Sciatic nerve (tissue), 2 donors: ENCODE results near the gene BET1. TPM values are rescaled to one million over a fixed set of nuclear protein-coding genes. Genes with fewer than 3 reads are reported as not detected.

ENCODE experiments used
- ATAC-seq: fragments of 200-7000 bp; cut with Tn5 transposase; one replicate; pipeline ENCODE4 v1.9.1; 2020; ENCODE audit warnings: mild to moderate bottlenecking, moderate library complexity
- DNase-seq: peaks from one replicate; pipeline ENCODE4 v3.0.0-alpha.2; 2020; ENCODE audit warnings: low spot score
- intact Hi-C: fragments of 100-400 bp; cut with DNase I; formaldehyde crosslinking; loops from one replicate; pipeline ENCODE4 v1.14.2; 2022
- total RNA-seq: library from RNA; stranded (reverse); fragmentation: NEBNext Ultra II Directional; extraction: Animal tissue kit (Norgen Biotek cat#: 25700); gene quantifications from one replicate; pipeline ENCODE4 v1.2.1, GENCODE V29; 2021
- donor health status: DM: no; HTN: no; CAD: no.
- donor health status: DM: no; HTN: no; CAD: no.

The BET1 gene
- total RNA-seq, 1 donor from 2014 or later = 26.4 TPM

DNA sequence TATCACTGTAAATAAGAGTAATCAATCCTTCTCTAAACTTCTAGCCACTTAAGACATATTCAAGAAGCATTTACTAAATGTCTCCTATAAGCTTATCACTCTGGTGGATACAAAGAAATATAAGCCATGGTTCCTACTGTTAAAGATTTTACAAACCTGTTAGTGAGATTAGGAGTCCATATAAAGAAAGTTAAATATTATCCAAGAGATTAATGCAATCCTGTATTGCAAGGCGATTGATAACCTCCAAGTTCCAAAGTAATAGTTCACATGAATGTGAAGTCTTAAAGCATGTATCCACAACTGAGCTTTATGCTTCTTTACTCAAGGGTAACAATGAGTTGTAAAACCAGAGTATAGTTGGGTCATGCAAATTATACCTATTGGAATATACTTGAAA lies 12.6 kb upstream of the BET1 start:
- no peak for DNase-seq
- no peak for ATAC-seq
- intact Hi-C loops = no loop called here

DNA sequence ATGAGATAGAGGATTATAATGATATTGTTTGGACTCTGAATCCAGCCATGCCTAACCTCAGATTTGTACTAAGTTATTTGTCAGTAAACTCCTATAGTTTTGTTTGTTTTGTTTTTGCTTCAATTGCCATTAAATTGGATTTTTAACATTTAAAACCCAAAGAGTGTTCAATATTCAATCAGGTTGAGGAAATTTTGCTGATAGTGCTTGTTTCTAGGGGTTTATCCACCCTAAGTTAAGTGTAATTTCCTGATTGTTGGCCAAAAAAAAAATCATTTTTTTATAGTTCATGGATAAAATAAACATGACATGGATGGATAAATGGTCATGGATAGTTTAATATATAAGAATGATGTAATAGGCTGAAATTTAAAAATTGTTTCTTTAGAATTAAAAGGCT lies 11.4 kb upstream of the BET1 start:
- ATAC-seq (no peak), DNase-seq (no peak)
- intact Hi-C loops = no loop called here

GRCh38 chr7:94012746-94013145 lies 8.6 kb upstream of the BET1 start:
- DNase-seq = no peak
- intact Hi-C loops = no loop called here
- ATAC-seq = no peak

DNA sequence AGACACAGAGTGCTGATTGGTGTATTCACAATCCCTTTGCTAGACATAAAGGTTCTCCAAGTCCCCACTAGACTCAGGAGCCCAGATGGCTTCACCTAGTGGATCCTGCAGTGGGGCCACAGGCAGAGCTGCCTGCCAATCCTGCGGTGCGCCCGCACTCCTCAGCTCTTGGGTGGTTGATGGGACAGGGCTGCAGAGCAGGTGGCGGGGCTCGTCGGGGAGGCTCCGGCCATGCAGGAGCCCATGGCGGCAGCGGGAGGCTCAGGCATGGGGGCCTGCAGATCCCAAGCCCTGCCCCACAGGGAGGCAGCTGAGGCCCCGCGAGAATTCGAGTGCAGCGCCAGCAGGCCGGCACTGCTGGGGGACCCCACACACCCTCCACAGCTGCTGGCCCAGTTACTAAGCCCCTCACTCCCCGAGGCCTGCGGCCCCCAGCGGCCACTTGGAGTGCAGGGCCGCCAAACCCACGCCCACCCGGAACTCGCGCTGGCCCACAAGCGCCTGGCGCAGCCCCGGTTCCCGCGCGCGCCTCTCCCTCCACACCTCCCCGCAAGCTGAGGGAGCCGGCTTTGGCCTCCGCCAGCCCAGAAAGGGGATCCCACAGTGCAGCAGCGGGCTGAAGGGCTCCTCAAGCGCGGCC lies 7.7 kb upstream of the BET1 start:
- intact Hi-C loops = no loop called here
- ATAC-seq (no peak), DNase-seq (no peak)

GRCh38 chr7:94008537-94008936 lies 4.4 kb upstream of the BET1 start:
- no peak for ATAC-seq
- no peak for DNase-seq
- intact Hi-C loops = no loop called here

GRCh38 chr7:94005753-94006152 lies 1.6 kb upstream of the BET1 start:
- DNase-seq (no peak), ATAC-seq (no peak)
- intact Hi-C loops = no loop called here

- intact Hi-C loops = no loop called here
- ATAC-seq = peak; percentile 42
- DNase-seq = no peak
Observed at GRCh38 chr7:94003446-94004023, 620 bp downstream of the BET1 start.

DNA sequence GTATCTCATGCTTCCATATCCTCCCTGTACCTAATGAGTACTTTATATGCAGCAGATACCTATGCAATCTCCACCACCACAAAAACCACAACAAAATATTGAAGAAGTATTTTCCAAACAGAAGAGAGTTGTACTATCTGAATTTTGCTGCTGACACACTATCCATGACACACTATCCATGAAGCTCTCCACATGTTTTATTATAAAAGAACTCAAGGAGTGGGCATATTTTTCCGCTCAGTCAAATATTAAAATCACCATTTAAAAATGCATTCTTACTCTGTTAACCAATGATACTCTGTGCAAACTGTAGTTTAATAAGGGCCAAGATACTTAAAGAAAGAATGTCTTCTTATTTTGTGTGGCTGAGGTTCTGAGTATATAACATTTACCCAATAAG lies 2.8 kb downstream of the BET1 start:
- ATAC-seq = no peak
- intact Hi-C loops = no loop called here
- no peak for DNase-seq

- no peak for ATAC-seq
- no peak for DNase-seq
- intact Hi-C loops = no loop called here
Observed at GRCh38 chr7:93997868-93998267, 6.3 kb downstream of the BET1 start.

DNA sequence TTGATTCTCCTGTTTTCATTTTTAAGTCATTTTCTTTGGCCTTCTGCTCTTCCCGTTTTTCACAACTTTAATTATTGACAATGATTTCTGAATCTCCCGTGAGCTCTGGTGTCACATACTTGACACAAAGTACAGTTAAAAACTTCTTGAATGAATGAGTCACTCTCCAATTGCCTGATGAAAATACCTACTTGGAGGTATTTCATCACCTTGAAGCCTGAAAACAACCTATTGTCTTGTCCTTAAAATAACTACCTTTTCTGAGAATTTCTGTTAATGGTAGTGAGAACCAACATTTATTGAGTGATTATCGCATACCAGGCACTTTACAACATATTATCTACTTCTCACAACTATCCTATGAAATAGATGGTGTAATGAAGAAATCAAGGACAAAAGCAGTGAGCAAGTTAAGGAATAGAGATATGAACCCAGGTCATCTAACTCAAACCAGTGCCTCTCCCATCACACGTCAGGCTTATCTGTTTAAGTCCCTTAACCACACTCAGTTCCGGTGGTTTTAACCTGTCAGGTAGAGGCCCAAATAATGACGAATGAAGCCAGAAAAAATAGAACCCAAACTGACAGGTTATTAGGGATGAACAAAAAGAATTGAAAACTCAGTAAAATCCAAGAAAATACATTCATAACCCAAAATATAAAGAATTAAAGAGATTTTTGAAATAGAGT lies 11.6 kb downstream of the BET1 start:
- ATAC-seq (no peak), DNase-seq (no peak)
- intact Hi-C loops = no loop called here

- intact Hi-C loops = no loop called here
- DNase-seq (no peak), ATAC-seq (no peak)
Observed at GRCh38 chr7:93987297-93987696, 16.9 kb downstream of the BET1 start.

DNA sequence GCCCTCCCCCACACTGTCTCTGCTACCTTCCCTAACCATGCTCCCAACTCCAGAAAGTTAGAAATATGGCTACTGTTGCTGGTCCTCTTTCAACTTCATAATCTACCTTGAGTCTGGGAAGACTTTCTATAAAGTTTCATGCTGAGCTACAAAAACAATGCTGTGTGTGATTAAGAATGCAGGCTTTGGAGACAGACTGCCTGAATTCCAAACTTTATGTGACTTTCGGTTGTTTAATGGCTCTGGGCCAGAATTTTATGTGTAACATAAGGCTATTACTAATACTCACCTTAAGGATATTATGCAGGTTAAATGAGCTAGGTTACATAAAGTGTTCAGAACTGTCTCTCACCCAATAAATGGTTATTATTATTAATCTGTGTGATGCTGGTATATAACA lies 19.1 kb downstream of the BET1 start:
- ATAC-seq (no peak), DNase-seq (no peak)
- intact Hi-C loops = no loop called here

DNA sequence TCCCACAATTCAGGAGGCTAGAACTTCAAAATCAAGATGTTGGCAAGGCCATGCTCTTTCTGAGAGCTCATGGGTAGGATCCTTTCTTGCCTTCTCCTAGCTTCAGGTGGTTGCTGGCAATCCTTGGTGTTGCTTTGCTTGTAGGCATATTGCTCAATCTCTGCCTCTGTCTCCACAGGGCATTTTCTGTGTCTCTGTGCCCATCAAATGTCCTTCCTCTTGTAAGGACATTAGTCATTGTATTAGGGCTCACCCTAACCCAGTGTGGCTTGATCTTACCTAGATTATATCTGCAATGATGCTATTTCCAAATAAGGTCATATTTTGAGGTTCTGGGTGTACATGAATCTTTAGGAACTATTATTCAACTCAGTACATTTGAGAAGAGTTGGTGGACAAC lies 20.1 kb downstream of the BET1 start:
- DNase-seq (no peak), ATAC-seq (no peak)
- intact Hi-C loops = no loop called here

DNA sequence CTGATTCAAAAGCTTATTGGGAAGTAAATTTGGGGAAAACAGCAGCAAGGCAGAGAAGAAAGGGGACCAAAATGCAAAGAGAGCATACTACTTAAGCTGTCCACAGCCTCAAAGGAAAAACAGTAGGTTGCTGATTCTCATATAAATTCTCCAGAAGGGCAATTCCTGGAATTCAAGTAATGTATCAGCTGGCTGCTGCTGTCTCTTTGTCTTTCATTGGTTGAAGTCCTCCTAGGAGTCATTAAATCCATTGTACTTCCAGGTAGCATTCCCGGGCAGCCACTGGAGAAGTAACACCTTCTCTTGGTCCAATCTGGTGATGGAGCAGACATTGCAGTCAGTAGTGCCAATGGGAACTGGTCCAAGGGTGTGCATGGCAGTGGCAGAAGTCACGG lies 22.7 kb downstream of the BET1 start:
- no peak for ATAC-seq
- no peak for DNase-seq

DNA sequence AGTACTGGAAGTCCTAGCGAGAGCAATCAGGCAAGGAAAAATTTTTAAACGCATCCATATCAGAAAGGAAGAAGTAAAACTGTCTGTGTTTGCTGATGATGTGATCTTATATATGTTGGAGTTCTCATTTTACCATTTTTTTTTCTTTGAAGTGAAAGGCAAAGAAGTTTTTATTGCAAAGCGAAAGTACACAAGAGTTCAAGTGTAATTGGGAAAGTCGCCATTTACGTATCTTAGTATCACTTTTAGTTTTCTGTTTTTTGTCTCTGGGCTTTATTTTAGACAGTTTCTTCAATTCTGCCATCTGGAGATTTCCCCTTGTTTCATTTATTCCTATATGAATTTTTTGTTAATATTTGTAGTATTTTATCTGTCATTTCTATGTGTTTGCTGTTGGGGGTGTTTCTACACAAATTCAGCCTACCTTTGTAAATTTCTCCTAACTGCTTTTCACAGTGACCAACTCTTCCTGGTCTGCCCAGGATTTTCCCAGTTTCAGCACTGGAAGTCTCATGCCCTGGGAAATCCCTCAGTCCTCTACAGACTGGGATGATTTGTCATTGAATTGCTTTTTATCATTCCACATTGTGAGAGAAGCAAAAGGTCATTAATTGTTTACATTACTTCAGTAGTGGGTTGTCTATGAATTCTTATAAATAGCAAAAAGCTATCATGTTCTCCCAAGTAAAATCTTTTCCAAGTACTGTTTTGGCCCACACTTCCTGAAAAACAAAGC lies 23.2 kb downstream of the BET1 start:
- no peak for ATAC-seq
- intact Hi-C loops = no loop called here
- no peak for DNase-seq

More for the DNA sequence above, 22.7 kb downstream of the BET1 start:
- intact Hi-C loops = no loop called here

- ATAC-seq = no peak
- intact Hi-C loops = no loop called here
- no peak for DNase-seq
Observed at GRCh38 chr7:93977211-93977950, 26.8 kb downstream of the BET1 start.

DNA sequence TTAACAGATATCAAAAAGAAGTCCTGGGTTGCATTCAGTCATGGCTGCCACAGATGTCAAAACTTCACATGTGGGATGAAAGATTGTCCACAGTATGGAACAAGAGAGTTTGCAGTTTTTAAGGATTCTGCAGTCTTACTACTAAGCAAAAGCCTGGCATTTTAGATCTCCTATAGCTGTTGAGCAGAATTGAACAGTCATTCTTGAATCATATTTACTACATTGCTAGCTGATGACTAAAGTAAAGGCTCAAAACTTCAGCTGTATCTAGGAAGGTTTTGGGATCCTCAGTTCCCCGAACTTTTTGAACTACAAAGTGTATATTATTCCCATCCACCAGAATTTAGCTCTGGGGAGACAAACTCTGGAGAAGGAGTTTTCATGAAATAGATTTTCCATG lies 31.0 kb downstream of the BET1 start:
- no peak for DNase-seq

DNA sequence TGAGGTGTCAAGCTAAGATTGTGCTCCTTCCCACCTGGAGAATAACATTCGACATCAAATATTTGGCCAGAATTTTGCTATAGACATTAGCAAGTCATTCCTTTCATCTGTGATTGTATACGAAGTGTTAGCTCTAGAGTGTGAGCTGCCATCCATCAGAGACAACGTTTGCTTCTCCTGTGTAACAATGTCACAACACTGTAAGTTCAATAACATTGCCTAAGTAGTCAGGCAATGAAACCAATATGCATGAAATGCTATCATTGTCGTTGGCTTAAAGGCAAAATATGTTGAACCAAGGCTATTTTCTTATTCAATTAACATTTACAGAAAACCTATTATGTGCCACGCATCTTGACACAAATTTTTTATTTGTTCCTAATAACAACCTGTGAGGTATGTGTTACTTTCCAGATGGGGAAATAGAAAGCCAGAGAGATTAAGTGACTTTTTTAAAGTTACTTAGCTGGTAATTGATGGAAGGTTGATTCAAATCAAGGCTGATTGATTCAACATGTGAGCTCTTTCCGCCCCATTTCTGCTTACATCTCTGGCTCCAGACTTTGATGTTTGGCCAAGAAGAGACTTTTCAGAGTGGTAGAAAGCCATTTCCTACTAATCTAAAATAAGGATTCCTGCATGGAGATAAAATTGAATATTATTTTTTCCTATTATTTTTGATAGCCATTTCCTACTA lies 32.0 kb downstream of the BET1 start:
- no peak for ATAC-seq
- intact Hi-C loops = no loop called here
- DNase-seq = no peak

More for the DNA sequence above, 31.0 kb downstream of the BET1 start:
- intact Hi-C loops = no loop called here
- ATAC-seq = no peak
